Measurements from ENCODE around the gene DPP7.
"Not testable (repeated sequence)": the region's sequence is repeated elsewhere in the genome, so short reads cannot be mapped to it uniquely, and the experiment has no call there.

The DPP7 gene

DNA sequence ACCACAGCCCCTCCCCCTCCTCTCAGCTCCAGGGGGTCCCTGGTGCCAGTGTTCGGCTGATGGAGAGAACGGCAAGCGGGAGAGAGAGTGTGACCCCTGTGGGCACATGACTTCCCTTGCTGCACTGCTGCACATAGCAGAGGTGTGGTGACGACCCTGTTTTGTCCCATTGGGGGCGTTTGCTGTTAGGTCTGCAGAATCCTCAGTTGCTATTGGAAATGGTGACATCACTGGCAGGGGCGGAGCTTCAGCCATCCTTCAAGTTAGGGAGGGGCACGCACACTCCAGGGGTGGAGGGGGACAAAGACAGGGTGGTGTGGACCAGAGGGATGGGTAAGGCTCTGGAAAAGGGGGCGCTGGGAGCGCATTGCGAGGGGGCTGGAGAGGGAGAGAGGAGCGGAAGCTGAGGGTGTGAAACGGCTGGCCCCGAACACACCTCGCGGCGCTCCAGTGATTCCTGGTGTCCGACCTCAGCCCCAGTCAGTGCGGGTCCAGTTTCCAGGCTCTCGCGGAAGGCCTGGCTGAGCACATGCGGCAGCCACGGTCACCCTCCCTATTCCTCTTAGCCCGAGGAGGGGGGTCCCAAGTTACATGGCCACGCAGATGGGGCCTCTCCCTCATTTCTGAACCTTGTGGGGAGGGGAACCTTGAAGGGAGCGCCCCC, 23.7 kb upstream of the DPP7 start:
- TF ChIP-seq, protein P1, sequence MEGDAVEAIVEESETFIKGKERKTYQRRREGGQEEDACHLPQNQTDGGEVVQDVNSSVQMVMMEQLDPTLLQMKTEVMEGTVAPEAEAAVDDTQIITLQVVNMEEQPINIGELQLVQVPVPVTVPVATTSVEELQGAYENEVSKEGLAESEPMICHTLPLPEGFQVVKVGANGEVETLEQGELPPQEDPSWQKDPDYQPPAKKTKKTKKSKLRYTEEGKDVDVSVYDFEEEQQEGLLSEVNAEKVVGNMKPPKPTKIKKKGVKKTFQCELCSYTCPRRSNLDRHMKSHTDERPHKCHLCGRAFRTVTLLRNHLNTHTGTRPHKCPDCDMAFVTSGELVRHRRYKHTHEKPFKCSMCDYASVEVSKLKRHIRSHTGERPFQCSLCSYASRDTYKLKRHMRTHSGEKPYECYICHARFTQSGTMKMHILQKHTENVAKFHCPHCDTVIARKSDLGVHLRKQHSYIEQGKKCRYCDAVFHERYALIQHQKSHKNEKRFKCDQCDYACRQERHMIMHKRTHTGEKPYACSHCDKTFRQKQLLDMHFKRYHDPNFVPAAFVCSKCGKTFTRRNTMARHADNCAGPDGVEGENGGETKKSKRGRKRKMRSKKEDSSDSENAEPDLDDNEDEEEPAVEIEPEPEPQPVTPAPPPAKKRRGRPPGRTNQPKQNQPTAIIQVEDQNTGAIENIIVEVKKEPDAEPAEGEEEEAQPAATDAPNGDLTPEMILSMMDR (IDR thresholded peaks at IDR 0.05; ENCODE audit: extremely low read depth, insufficient read depth, missing control alignments): no peak
- DNase-seq (ENCODE audit: low spot score): peak; percentile 66
- in situ Hi-C loops (cut with MboI; ENCODE audit: low pct_unique_long_range_greater_than_20kb, low sequenced_read_pairs, unreplicated experiment): no loop called here

DNA sequence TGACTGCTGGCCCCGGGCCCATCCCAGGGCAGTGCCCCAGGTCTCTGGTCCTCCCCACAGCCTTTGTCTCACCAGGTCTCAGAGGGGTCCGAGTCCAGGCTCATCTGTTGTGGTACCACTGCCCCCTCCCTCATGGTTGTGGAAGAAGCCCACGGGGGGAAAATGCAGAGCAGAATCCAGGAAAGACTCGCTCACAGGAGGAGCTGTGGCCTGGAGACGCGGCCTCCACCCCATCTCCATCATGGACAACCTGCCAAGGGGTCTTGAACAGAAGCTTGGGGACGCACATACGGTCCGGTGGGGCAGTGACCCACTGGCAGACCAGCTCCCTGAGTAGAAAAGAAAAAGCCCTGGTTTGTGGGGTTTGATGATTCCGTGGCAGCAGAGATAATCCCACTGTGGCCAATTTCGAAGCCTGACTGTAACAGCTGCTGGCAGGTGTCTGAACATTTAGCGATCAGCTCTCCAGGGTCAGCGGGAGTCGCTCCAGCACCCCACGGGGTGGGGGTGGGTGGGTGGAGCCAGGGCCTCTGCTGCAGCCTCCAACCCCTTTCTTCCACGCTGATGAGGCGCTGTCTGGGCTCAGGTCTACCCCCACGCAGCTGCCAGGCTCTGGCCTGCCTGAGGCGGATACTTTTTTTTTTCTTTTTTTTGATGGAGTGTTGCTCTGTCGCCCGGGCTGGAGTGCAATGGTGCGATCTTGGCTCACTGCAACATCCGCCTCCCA, 22.5 kb upstream of the DPP7 start:
- no peak for DNase-seq (ENCODE audit: low spot score)
- in situ Hi-C loops (cut with MboI; ENCODE audit: low pct_unique_long_range_greater_than_20kb, low sequenced_read_pairs, unreplicated experiment): no loop called here
- TF ChIP-seq, protein P1 (IDR thresholded peaks at IDR 0.05; ENCODE audit: extremely low read depth, insufficient read depth, missing control alignments): no peak

DNA sequence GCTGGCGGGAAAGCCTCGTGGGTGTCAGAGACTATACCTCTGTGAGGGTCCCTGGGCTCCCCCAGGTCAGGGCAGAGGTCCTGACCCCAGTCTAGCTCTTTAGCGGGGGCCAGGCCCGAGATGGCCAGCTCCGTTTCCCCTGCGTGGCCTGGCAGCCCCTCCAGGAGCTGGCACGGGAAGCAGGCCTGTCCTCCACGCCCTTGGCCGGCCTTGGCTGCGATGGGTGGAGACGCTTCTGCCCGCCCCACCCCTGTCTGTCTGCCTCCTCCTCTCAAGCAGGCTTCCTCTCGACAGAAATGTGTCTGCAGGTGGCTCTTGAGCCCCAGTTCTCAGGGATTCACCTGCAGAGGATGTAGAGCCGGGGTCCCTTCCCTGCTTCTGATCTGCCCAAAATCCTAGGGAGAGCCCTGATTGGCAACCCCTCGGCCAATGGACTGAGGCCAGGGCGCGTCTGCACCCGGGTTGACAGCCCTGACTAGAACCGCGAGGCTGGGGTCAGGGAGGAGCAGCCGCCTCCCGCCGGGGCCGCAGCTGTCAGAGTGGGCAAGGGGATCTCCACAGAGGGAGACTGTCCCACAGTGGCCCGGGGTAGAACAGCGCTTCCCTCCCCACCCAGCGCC, 21.8 kb upstream of the DPP7 start:
- no peak for DNase-seq (ENCODE audit: low spot score)
- TF ChIP-seq, protein P1 (IDR thresholded peaks at IDR 0.05; ENCODE audit: extremely low read depth, insufficient read depth, missing control alignments): no peak
- in situ Hi-C loops (cut with MboI; ENCODE audit: low pct_unique_long_range_greater_than_20kb, low sequenced_read_pairs, unreplicated experiment): no loop called here

DNA sequence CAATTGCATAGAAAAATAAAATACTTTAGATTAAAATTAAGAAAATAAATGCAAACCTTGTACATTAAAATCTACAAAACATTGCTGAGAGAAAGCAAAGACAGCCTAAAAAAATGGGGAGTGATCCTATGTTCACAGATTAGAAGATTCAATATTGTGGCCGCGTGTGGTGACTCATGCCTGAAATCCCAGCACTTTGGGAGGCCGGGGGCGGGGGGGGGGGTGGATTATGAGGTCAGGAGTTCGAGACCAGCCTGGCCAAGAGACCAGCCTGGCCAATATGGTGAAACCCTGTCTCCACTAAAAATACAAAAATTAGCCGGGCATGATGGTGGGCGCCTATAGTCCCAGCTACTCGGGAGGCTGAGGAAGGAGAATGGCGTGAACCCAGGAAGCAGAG, 20.6 kb upstream of the DPP7 start:
- DNase-seq (ENCODE audit: low spot score); in situ Hi-C loops (cut with MboI; ENCODE audit: low pct_unique_long_range_greater_than_20kb, low sequenced_read_pairs, unreplicated experiment): not testable (repeated sequence)

DNA sequence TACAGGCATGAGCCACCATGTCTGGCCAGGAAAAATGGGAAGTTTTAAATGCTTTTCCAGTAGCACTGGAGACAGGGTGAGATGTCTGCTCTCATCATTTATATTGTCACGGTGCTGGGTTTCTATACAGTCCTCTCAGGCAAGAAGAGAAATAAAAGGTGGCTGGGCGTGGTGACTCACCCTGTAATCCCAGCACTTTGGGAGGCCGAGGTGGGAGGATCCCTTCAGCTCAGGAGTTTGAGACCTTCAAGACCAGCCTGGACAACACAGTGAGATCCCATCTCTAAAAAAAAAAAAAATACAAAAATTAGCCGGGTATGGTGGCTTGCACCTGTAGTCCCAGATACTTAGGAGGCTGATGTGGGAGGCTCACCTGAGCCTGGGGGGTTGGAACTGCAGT, 19.7 kb upstream of the DPP7 start:
- in situ Hi-C loops (cut with MboI; ENCODE audit: low pct_unique_long_range_greater_than_20kb, low sequenced_read_pairs, unreplicated experiment): no loop called here

DNA sequence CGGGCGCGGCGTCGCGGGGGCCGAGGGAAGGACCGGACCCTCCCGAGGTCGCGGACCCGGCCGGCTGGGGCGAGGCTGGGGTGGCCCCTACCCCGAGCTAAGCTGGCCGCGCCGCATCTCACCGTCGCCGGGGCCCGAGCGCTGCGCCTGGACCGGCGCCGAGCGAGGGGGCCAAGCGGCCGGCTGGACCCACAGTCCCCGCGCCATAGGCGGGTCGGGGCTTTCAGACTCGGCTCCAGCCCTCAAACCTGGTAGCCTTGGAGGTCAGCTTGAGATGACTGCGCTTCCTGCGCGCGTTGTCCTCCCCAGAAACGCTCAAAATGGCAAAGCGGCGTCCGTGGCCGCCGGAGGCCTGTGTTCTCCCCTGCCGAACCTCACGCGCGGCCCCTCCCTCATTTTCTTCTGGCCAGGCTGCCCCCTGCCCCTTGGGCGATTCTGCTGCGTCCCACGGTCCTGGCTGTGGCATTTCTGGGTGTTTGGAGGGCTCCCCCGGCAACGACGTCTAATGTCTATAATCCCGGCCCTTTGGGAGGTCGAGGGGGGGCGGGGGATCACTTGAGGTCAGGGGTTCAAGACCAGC, 15.7 kb upstream of the DPP7 start:
- in situ Hi-C loops (cut with MboI; ENCODE audit: low pct_unique_long_range_greater_than_20kb, low sequenced_read_pairs, unreplicated experiment): no loop called here
- TF ChIP-seq, protein P1 (IDR thresholded peaks at IDR 0.05; ENCODE audit: extremely low read depth, insufficient read depth, missing control alignments): no peak

More for the DNA sequence above, 19.7 kb upstream of the DPP7 start:
- DNase-seq (ENCODE audit: low spot score): no peak
- TF ChIP-seq, protein P1 (IDR thresholded peaks at IDR 0.05; ENCODE audit: extremely low read depth, insufficient read depth, missing control alignments): no peak

More for the DNA sequence above, 15.7 kb upstream of the DPP7 start:
- DNase-seq (ENCODE audit: low spot score): no peak

Data from GM13977 (cell line).